ENCODE measurements around the gene PRELID2.

GRCh38 chr5:145797336-145797735 lies 37.8 kb downstream of the PRELID2 start:
- TF ChIP-seq CTCF (IDR thresholded peaks at IDR 0.05), result no peak
- TF ChIP-seq POLR2AphosphoS5 (IDR thresholded peaks at IDR 0.05), result no peak
- TF ChIP-seq POLR2A (IDR thresholded peaks at IDR 0.05), result no peak

Data from transverse colon (tissue), 4 donors.